Activated CD8-positive, alpha-beta T cell treated with anti-CD3 and anti-CD28 coated beads, Interleukin-2, amount 10 ng/mL, durations not matched to agents 7 days and 5 days (primary cell): ENCODE results near the gene RDH5. TPM values are rescaled to one million over a fixed set of nuclear protein-coding genes. Genes with fewer than 3 reads are reported as not detected.

ENCODE experiments used
- ATAC-seq: fragments of 150-1000 bp; cut with Tn5 transposase; one replicate; pipeline ENCODE4 v1.10.0; 2021; ENCODE audit warnings: moderate library complexity
- CTCF ChIA-PET: fragments of 350-600 bp; sonication (Branson Sonifier 250); formaldehyde crosslinking; loops from one replicate; lab custom pipeline; 2021; ENCODE audit warnings: antibody characterized with exemption; lab: Charles Lee
- POLR2A ChIA-PET: fragments of 350-600 bp; sonication (Branson Sonifier 250); formaldehyde crosslinking; loops from one replicate; lab custom pipeline; 2021; ENCODE audit warnings: antibody characterized with exemption; lab: Charles Lee
- DNase-seq: peaks from one replicate; pipeline ENCODE4 v3.0.0-alpha.2; 2020
- H3K27ac Mint-ChIP-seq: one replicate; pipeline ENCODE4 v1.8.0; 2021; ENCODE audit warnings: mild to moderate bottlenecking, mixed read lengths
- H3K27me3 Mint-ChIP-seq: one replicate; pipeline ENCODE4 v1.8.0; 2021; ENCODE audit warnings: low read depth, mixed read lengths
- H3K36me3 Mint-ChIP-seq: one replicate; pipeline ENCODE4 v1.8.0; 2021; ENCODE audit warnings: low read depth, mixed read lengths
- H3K4me1 Mint-ChIP-seq: one replicate; pipeline ENCODE4 v1.8.0; 2021; ENCODE audit warnings: low read depth, mixed read lengths
- H3K4me3 Mint-ChIP-seq: one replicate; pipeline ENCODE4 v1.8.0; 2021; ENCODE audit warnings: mild to moderate bottlenecking, mixed read lengths
- H3K9me3 Mint-ChIP-seq: one replicate; pipeline ENCODE4 v1.8.0; 2022; ENCODE audit warnings: mixed read lengths; ENCODE audit not compliant: insufficient read depth
- total RNA-seq, 2 experiments: library from RNA; stranded (reverse); gene quantifications; one replicate each; pipeline ENCODE4 v1.2.3, GENCODE V29; 2021

RDH5 gene
- total RNA-seq, 2 experiments from 2014 or later, result 12.0 to 12.1 TPM

DNA sequence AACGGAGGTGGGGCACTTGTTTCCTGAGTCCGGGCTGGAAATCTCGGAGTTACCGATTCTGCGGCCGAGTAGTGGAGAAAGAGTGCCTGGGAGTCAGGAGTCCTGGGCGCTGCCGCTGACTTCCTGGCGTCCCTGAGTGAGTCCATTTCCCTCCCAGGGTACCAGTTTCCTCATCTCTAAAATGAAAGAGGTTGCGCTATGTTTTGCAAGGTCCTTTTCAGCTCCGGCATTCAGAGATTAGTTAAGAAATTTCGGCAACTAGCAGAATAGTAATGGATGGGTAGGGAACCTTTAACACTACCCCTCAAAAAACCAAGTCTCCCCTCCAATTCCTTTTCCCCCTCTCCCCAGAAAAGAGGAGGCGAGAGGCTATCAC lies 3.6 kb upstream of the RDH5 start:
- Mint-ChIP-seq H3K9me3 (no peaks in the 10 kb centered on the region), H3K4me3 (peak overlapping the region; percentile 97), H3K36me3 (peaks cover 19% of the 10 kb centered on the region), H3K27ac (peak overlapping the region; percentile 96), H3K4me1 (peaks cover 59% of the 10 kb centered on the region), H3K27me3 (peaks cover 17% of the 10 kb centered on the region)
- ATAC-seq (peak; percentile 0), DNase-seq (no peak)
- ChIA-PET POLR2A (interaction anchor here (1.2 to 3.3 kb wide), 6 partner anchors 8 to 217 kb away, joined by 3 to 28 read pairs (median 6); partner anchors contain the start of gene CD63), CTCF (interaction anchor here (0.9 to 6.8 kb wide), 9 partner anchors 8 to 1973 kb away, joined by 4 to 43 read pairs (median 6); partner anchors contain the start of gene CD63)

GRCh38 chr12:55717011-55718007 lies 2.9 kb upstream of the RDH5 start:
- no peak for ATAC-seq
- Mint-ChIP-seq H3K9me3 (no peaks in the 10 kb centered on the region), H3K27ac (peak overlapping the region; percentile 96), H3K4me3 (peak overlapping the region; percentile 97), H3K4me1 (peaks cover 62% of the 10 kb centered on the region), H3K36me3 (peaks cover 19% of the 10 kb centered on the region), H3K27me3 (peaks cover 11% of the 10 kb centered on the region)
- no peak for DNase-seq
- POLR2A ChIA-PET, result interaction anchor here (2.0 to 3.3 kb wide), 2 partner anchors 12 to 21 kb away, joined by 10 to 28 read pairs; partner anchors contain the start of gene CD63
- CTCF ChIA-PET, result interaction anchor here (0.9 to 6.8 kb wide), 8 partner anchors 8 to 1974 kb away, joined by 3 to 43 read pairs (median 7); partner anchors contain the start of gene CD63

DNA sequence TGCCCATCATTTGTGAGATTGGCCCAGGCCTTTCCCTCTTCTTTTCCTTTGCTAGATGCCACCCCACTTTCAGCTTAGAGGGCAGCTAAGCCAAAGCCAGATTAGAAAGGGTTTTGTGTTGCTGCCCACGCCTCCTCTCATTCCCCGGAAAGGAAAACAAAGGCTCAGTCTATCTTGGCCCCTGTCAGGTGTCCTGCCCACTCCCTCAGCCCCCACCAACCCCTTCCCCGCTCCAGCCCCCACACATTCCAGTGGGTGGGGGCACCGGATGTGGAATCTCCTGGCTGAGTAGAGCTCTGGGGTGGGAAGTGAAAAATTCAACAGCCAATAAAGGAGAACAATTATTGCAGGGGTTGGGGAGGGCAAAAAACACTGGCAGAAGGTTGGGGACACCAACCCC lies 2.2 kb upstream of the RDH5 start:
- DNase-seq (no peak), ATAC-seq (no peak)
- H3K9me3 Mint-ChIP-seq, result no peaks in the 10 kb centered on the region
- H3K4me1 Mint-ChIP-seq, result peaks cover 62% of the 10 kb centered on the region
- POLR2A ChIA-PET, result interaction anchor here (2.0 to 3.3 kb wide), 2 partner anchors 12 to 20 kb away, joined by 10 to 28 read pairs; partner anchors contain the start of gene CD63
- CTCF ChIA-PET, result interaction anchor here (1.4 to 6.8 kb wide), 3 partner anchors 12 to 61 kb away, joined by 3 to 43 read pairs (median 35); partner anchors contain the start of gene CD63
- peak overlapping the region; percentile 97 for H3K4me3 Mint-ChIP-seq
- no peak overlapping the region for H3K27ac Mint-ChIP-seq
- peaks cover 6% of the 10 kb centered on the region for H3K27me3 Mint-ChIP-seq
- H3K36me3 Mint-ChIP-seq, result peaks cover 19% of the 10 kb centered on the region

GRCh38 chr12:55718624-55719275 lies 1.4 kb upstream of the RDH5 start:
- ChIA-PET POLR2A (interaction anchor here (0.8 to 3.3 kb wide), 3 partner anchors 11 to 255 kb away, joined by 3 to 21 read pairs (median 10); partner anchors contain the start of genes CD63 and RAB5B), CTCF (interaction anchor here (1.4 to 7.6 kb wide), 5 partner anchors 11 to 208 kb away, joined by 3 to 170 read pairs (median 5); partner anchors contain the start of gene CD63)
- Mint-ChIP-seq H3K4me1 (peaks cover 62% of the 10 kb centered on the region), H3K27ac (no peak overlapping the region), H3K4me3 (no peak overlapping the region), H3K9me3 (no peaks in the 10 kb centered on the region), H3K36me3 (peaks cover 24% of the 10 kb centered on the region), H3K27me3 (peaks cover 3% of the 10 kb centered on the region)
- ATAC-seq (no peak), DNase-seq (no peak)

- DNase-seq (no peak), ATAC-seq (no peak)
- no peaks in the 10 kb centered on the region for H3K9me3 Mint-ChIP-seq
- CTCF ChIA-PET, result interaction anchor here (1.1 to 7.6 kb wide), 5 partner anchors 10 to 220 kb away, joined by 3 to 170 read pairs (median 5); partner anchors contain the start of gene CD63
- H3K27me3 Mint-ChIP-seq, result peaks cover 2% of the 10 kb centered on the region
- POLR2A ChIA-PET, result interaction anchor here (0.6 to 3.3 kb wide), 3 partner anchors 11 to 431 kb away, joined by 3 to 21 read pairs (median 5); partner anchors contain the start of genes CD63 and RAB5B
- H3K4me1 Mint-ChIP-seq, result peaks cover 64% of the 10 kb centered on the region
- H3K27ac Mint-ChIP-seq, result no peak overlapping the region
- H3K4me3 Mint-ChIP-seq, result no peak overlapping the region
- peaks cover 27% of the 10 kb centered on the region for H3K36me3 Mint-ChIP-seq
Measured at GRCh38 chr12:55719371-55719770, 822 bp upstream of the RDH5 start.

DNA sequence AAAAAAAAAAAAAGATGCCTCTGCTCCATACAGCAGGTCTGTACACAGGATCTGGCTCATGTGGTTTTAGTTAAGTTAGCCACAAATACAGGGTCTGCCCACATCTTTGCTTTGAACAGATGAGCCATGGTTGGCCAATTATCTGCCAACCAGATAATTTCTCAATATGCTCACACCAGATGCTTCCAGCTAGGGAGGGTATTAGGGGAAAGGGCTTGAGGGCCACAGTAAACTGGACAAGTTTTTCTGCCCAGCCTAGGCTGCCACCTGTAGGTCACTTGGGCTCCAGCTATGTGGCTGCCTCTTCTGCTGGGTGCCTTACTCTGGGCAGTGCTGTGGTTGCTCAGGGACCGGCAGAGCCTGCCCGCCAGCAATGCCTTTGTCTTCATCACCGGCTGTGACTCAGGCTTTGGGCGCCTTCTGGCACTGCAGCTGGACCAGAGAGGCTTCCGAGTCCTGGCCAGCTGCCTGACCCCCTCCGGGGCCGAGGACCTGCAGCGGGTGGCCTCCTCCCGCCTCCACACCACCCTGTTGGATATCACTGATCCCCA lies 776 bp downstream of the RDH5 start:
- Mint-ChIP-seq H3K36me3 (peaks cover 38% of the 10 kb centered on the region), H3K4me3 (no peak overlapping the region), H3K4me1 (peaks cover 71% of the 10 kb centered on the region), H3K9me3 (no peaks in the 10 kb centered on the region), H3K27me3 (no peaks in the 10 kb centered on the region), H3K27ac (peak overlapping the region; percentile 57)
- ChIA-PET CTCF (interaction anchor here (1.2 to 7.6 kb wide), 4 partner anchors 9 to 205 kb away, joined by 3 to 170 read pairs (median 20); partner anchors contain the start of gene CD63), POLR2A (interaction anchor here (0.6 to 3.3 kb wide), 3 partner anchors 9 to 209 kb away, joined by 3 to 21 read pairs (median 3); partner anchors contain the start of gene CD63)
- DNase-seq, result peak; percentile 51
- ATAC-seq, result peak; percentile 2

- Mint-ChIP-seq H3K4me3 (no peak overlapping the region), H3K27ac (no peak overlapping the region), H3K9me3 (no peaks in the 10 kb centered on the region), H3K27me3 (no peaks in the 10 kb centered on the region), H3K4me1 (peaks cover 74% of the 10 kb centered on the region), H3K36me3 (peaks cover 43% of the 10 kb centered on the region)
- ChIA-PET POLR2A (interaction anchor here (3.3 kb wide), 1 partner anchor 8 kb away, joined by 21 read pairs; the partner anchor contains the start of gene CD63), CTCF (interaction anchor here (1.2 to 7.6 kb wide), 3 partner anchors 8 to 16 kb away, joined by 3 to 170 read pairs (median 35); partner anchors contain the start of gene CD63)
- no peak for ATAC-seq
- DNase-seq, result no peak
Measured at GRCh38 chr12:55721601-55722213, 1.5 kb downstream of the RDH5 start.

- CTCF ChIA-PET, result interaction anchor here (1.2 to 7.6 kb wide), 3 partner anchors 15 to 211 kb away, joined by 3 to 170 read pairs (median 16); no protein-coding TSS in a partner anchor
- H3K36me3 Mint-ChIP-seq, result peaks cover 46% of the 10 kb centered on the region
- no peaks in the 10 kb centered on the region for H3K9me3 Mint-ChIP-seq
- H3K4me3 Mint-ChIP-seq, result no peak overlapping the region
- POLR2A ChIA-PET, result no interaction called here
- DNase-seq (no peak), ATAC-seq (no peak)
- H3K27ac Mint-ChIP-seq, result no peak overlapping the region
- H3K4me1 Mint-ChIP-seq, result peaks cover 73% of the 10 kb centered on the region
- H3K27me3 Mint-ChIP-seq, result no peaks in the 10 kb centered on the region
Measured at GRCh38 chr12:55722948-55723347, 2.8 kb downstream of the RDH5 start.

DNA sequence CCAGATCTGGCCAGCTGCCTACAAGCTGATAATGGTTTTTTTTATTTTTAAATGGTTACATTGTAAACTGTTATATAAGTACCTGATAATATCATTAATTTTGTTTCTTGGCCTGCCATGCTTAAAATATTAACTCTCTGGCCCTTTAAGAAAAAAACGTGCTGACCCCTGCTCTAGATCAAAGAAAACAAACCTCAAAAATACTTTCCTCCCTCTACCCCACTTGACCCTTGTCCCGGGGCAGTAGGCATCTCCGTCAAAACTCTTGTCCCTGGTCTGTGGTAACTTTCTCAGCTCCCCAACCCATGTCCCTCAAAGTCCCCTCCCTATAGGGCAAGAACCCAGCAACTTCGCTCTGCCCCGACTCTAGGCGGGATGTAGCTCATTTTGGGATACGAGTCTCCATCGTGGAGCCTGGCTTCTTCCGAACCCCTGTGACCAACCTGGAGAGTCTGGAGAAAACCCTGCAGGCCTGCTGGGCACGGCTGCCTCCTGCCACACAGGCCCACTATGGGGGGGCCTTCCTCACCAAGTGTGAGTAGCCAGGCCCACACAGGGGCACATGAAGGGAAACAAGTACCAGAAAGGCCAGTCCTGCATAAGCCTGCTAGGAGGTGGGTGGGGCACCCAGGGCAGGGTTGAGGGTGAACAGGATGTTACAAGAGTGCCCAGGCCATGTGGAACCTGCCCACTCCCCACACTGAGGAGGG lies 3.5 kb downstream of the RDH5 start:
- ChIA-PET POLR2A (interaction anchor here (2.3 kb wide), 1 partner anchor 14 kb away, joined by 17 read pairs; no protein-coding TSS in a partner anchor), CTCF (interaction anchor here (1.2 to 7.6 kb wide), 3 partner anchors 14 to 210 kb away, joined by 3 to 170 read pairs (median 16); no protein-coding TSS in a partner anchor)
- Mint-ChIP-seq H3K4me1 (peaks cover 66% of the 10 kb centered on the region), H3K27me3 (no peaks in the 10 kb centered on the region), H3K27ac (no peak overlapping the region), H3K9me3 (no peaks in the 10 kb centered on the region), H3K4me3 (no peak overlapping the region), H3K36me3 (peaks cover 41% of the 10 kb centered on the region)
- ATAC-seq, result no peak
- no peak for DNase-seq
